Endothelial cell of umbilical vein (primary cell): Measurements from ENCODE around the gene SMIM44. TPM values are rescaled to one million over a fixed set of nuclear protein-coding genes. Genes with fewer than 3 reads are reported as not detected.

Experiments
- BruUV-seq: library from RNA; stranded (reverse); fragments of 400-500 nt; replicated peaks from 2 replicates; lab custom pipeline; 2021; lab: Mats Ljungman, UMichigan
- CTCF ChIA-PET: fragments of 300-600, 350-600 bp; sonication (Branson Sonifier 250); formaldehyde crosslinking; loops from one replicate; lab custom pipeline; 2021; ENCODE audit warnings: antibody characterized with exemption, inconsistent platforms; lab: Charles Lee
- POLR2A ChIA-PET: fragments of 300-600, 350-600 bp; sonication (Branson Sonifier 250); formaldehyde crosslinking; loops from one replicate; lab custom pipeline; 2021; ENCODE audit warnings: antibody characterized with exemption, inconsistent platforms; lab: Charles Lee
- DNase-seq: peaks from one replicate; pipeline ENCODE4 v3.0.0-alpha.2; 2011; ENCODE audit warnings: low read depth, low spot score
- FAIRE-seq: peaks from 2 replicates; lab custom pipeline; 2011; peaks lifted over from hg19 to GRCh38; lab: Jason Lieb, UNC
- H2AFZ ChIP-seq: 2 replicates; pipeline ENCODE4 v1.6.0; 2012; ENCODE audit warnings: low read depth, low read length, control low read depth, inconsistent platforms
- H3K27ac ChIP-seq: 2 replicates; pipeline ENCODE4 v1.5.1; 2011; ENCODE audit warnings: low read depth, mild to moderate bottlenecking, control low read depth, low read length, moderate library complexity; ENCODE audit not compliant: insufficient read depth
- H3K27me3 ChIP-seq, 2 experiments: 2 replicates each; pipeline versions ENCODE4 v1.6.0 to v1.6.1; 2011; ENCODE audit warnings: low read length in 2 of 2, mixed read lengths in 1 of 2; ENCODE audit not compliant: control insufficient read depth in 2 of 2, insufficient read depth in 2 of 2
- H3K36me3 ChIP-seq, 2 experiments: 2 replicates in 1 of 2; 3 replicates in 1 of 2; pipeline ENCODE4 v1.5.1; 2011; ENCODE audit warnings: low read length in 2 of 2, mild to moderate bottlenecking in 1 of 2, moderate library complexity in 1 of 2; ENCODE audit not compliant: control insufficient read depth in 2 of 2, insufficient read depth in 2 of 2; ENCODE audit errors: extremely low read depth in 1 of 2
- H3K4me1 ChIP-seq: 3 replicates; pipeline ENCODE4 v1.5.1; 2011; ENCODE audit warnings: mild to moderate bottlenecking, low read length; ENCODE audit not compliant: control insufficient read depth, insufficient read depth; ENCODE audit errors: extremely low read depth
- H3K4me2 ChIP-seq: 2 replicates; pipeline ENCODE4 v1.6.1; 2011; ENCODE audit warnings: low read length, control low read depth, mixed read lengths; ENCODE audit not compliant: insufficient read depth
- H3K4me3 ChIP-seq, 3 experiments: fragments of 200-600 bp in 1 of 3; sonication (generic), shearing (Covaris generic) in 1 of 3; replicated peaks in 1 of 3; 2 replicates each; pipeline ENCODE4 v1.5.1; 2011 to 2016; ENCODE audit warnings: control low read depth in 3 of 3, low read length in 3 of 3, mild to moderate bottlenecking in 2 of 3, inconsistent platforms in 1 of 3, low read depth in 1 of 3, moderate library complexity in 1 of 3; ENCODE audit not compliant: insufficient read depth in 1 of 3
- H3K79me2 ChIP-seq: 2 replicates; pipeline ENCODE4 v1.6.0; 2012; ENCODE audit warnings: low read length, inconsistent platforms; ENCODE audit not compliant: control insufficient read depth, insufficient read depth
- H3K9ac ChIP-seq: replicated peaks from 2 replicates; pipeline ENCODE3; 2011; ENCODE audit warnings: low read length, control low read depth; ENCODE audit not compliant: insufficient read depth; ENCODE audit errors: extremely low read depth
- H3K9me1 ChIP-seq: replicated peaks from 3 replicates; pipeline ENCODE4 v1.6.0; 2011; ENCODE audit warnings: mild to moderate bottlenecking, low read length; ENCODE audit not compliant: control insufficient read depth, insufficient read depth; ENCODE audit errors: extremely low read depth
- H3K9me3 ChIP-seq: replicated peaks from 2 replicates; pipeline ENCODE4 v1.5.1; 2012; ENCODE audit warnings: low read length, inconsistent platforms; ENCODE audit not compliant: control insufficient read depth, insufficient read depth
- H4K20me1 ChIP-seq: replicated peaks from 2 replicates; pipeline ENCODE3; 2011; ENCODE audit warnings: mild to moderate bottlenecking, low read length; ENCODE audit not compliant: control insufficient read depth, insufficient read depth; ENCODE audit errors: extremely low read depth
- CTCF ChIP-seq, 2 donors: IDR thresholded peaks; 1 replicate in 1 of 2; 2 replicates in 1 of 2; pipeline ENCODE4 v1.5.1; 2011; ENCODE audit warnings: low read length in 2 of 2, mild to moderate bottlenecking in 2 of 2, moderate library complexity in 2 of 2, control low read depth in 1 of 2, inconsistent platforms in 1 of 2, low read depth in 1 of 2; ENCODE audit not compliant: insufficient read depth in 1 of 2; ENCODE audit errors: extremely low read depth in 1 of 2
- EZH2 ChIP-seq: IDR thresholded peaks from 2 replicates; pipeline ENCODE4 v1.6.1; 2012; ENCODE audit warnings: borderline replicate concordance, low read depth, mild to moderate bottlenecking, moderate library complexity, low read length, inconsistent platforms; ENCODE audit not compliant: severe bottlenecking
- FOS ChIP-seq: IDR thresholded peaks from 2 replicates; pipeline ENCODE4 v1.6.1; 2011; ENCODE audit warnings: mild to moderate bottlenecking, low read length, moderate library complexity, borderline replicate concordance; ENCODE audit not compliant: insufficient read depth
- GATA2 ChIP-seq: IDR thresholded peaks from 2 replicates; pipeline ENCODE4 v1.7.0; 2011; ENCODE audit warnings: low read depth, mild to moderate bottlenecking, moderate library complexity, mixed read lengths, low read length; ENCODE audit not compliant: insufficient read length, insufficient read depth
- JUN ChIP-seq: IDR thresholded peaks from 2 replicates; pipeline ENCODE4 v1.6.1; 2011; ENCODE audit warnings: borderline replicate concordance, low read depth; ENCODE audit not compliant: insufficient read length, insufficient read depth
- MAX ChIP-seq: IDR thresholded peaks from 2 replicates; pipeline ENCODE4 v1.6.1; 2011; ENCODE audit not compliant: insufficient read depth, insufficient read length
- MYC ChIP-seq: IDR thresholded peaks from one replicate; pipeline ENCODE4 v1.6.1; 2011; ENCODE audit warnings: mild to moderate bottlenecking, low read depth, low read length
- POLR2A ChIP-seq: IDR thresholded peaks from 2 replicates; pipeline ENCODE4 v1.6.1; 2012; ENCODE audit warnings: low read depth, mild to moderate bottlenecking, control low read depth, low read length
- POLR2AphosphoS5 ChIP-seq: IDR thresholded peaks from 2 replicates; pipeline ENCODE4 v1.6.1; 2012; ENCODE audit warnings: low read depth, mild to moderate bottlenecking, control low read depth, low read length, moderate library complexity; ENCODE audit not compliant: insufficient read depth
- dilution Hi-C: fragments of 300-500 bp; cut with MboI; formaldehyde crosslinking; loops from one replicate; pipeline ENCODE4 v1.15.0; 2019; ENCODE audit warnings: low sequenced_read_pairs; ENCODE audit not compliant: extremely low pct_ligation_motif_present
- intact Hi-C: fragments of 100-400 bp; cut with micrococcal nuclease; formaldehyde crosslinking; loops from one replicate; pipeline ENCODE4 v1.10.0; 2022
- polyA plus RNA-seq, 4 experiments: library from polyadenylated mRNA; depleted of rRNA in 3 of 4; stranded (reverse) in 3 of 4; unstranded in 1 of 4; fragments of >200 nt; gene quantifications; 2 replicates each; pipeline versions ENCODE4 v1.2.1 to v1.2.3, GENCODE V29; 2011 to 2012; ENCODE audit warnings: missing spikeins in 1 of 4
- total RNA-seq: library from RNA; stranded (reverse); gene quantifications from 2 replicates; pipeline ENCODE4 v1.2.3, GENCODE V29; 2021

Gene SMIM44
- total and polyA plus RNA-seq, 2 donors (not counting 3 experiments of a cell fraction or from before 2014, with no cell fraction given): not detected

GRCh38 chr19:3493651-3494050 lies 10.4 kb upstream of the SMIM44 start:
- Histone ChIP-seq H3K9me3 (no peaks in the 10 kb centered on the region), H3K27me3 (no peaks in the 10 kb centered on the region), H3K9ac (no peak overlapping the region), H2AFZ (no peak overlapping the region), H3K4me2 (no peak overlapping the region), H3K9me1 (no peaks in the 10 kb centered on the region), H3K27ac (no peak overlapping the region), H3K79me2 (peaks cover 13% of the 10 kb centered on the region), H3K36me3 (peaks cover 0 to 18% of the 10 kb centered on the region in 2 experiments), H3K4me1 (no peaks in the 10 kb centered on the region), H4K20me1 (no peaks in the 10 kb centered on the region), H3K4me3 (no peak overlapping the region)
- POLR2A ChIA-PET: no interaction called here
- DNase-seq: no peak
- BruUV-seq: no TSS peak
- dilution Hi-C loops: no loop called here
- intact Hi-C loops: no loop called here
- CTCF ChIA-PET: interaction anchor here (3.3 kb wide), 1 partner anchor 9 kb away, joined by 20 read pairs; the partner anchor contains the start of gene SMIM44
- FAIRE-seq: no peak
- TF ChIP-seq JUN (no peak), GATA2 (no peak), POLR2A (no peak)

GRCh38 chr19:3492919-3493318 lies 9.7 kb upstream of the SMIM44 start:
- H3K79me2 ChIP-seq: peaks cover 9% of the 10 kb centered on the region
- H3K4me2 ChIP-seq: no peak overlapping the region
- no peaks in the 10 kb centered on the region for H3K9me1 ChIP-seq
- ChIA-PET CTCF (interaction anchor here (1.1 to 3.3 kb wide), 2 partner anchors 8 to 10 kb away, joined by 3 to 20 read pairs; partner anchors contain the start of gene SMIM44), POLR2A (no interaction called here)
- H4K20me1 ChIP-seq: no peaks in the 10 kb centered on the region
- peaks cover 0 to 18% of the 10 kb centered on the region in 2 experiments for H3K36me3 ChIP-seq
- no peak for DNase-seq
- no peak for FAIRE-seq
- no peaks in the 10 kb centered on the region for H3K9me3 ChIP-seq
- H3K4me3 ChIP-seq: no peak overlapping the region
- dilution Hi-C loops (no loop called here), intact Hi-C loops (no loop called here)
- no peaks in the 10 kb centered on the region for H3K27me3 ChIP-seq
- no peak overlapping the region for H3K27ac ChIP-seq
- H2AFZ ChIP-seq: no peak overlapping the region
- H3K4me1 ChIP-seq: no peaks in the 10 kb centered on the region
- BruUV-seq: no TSS peak
- no peak overlapping the region for H3K9ac ChIP-seq
- no peak for TF ChIP-seq FOS
- TF ChIP-seq MYC: no peak
- TF ChIP-seq MAX: no peak
- TF ChIP-seq POLR2A: no peak
- TF ChIP-seq GATA2: no peak
- no peak for TF ChIP-seq CTCF (IDR thresholded peaks at IDR 0.05; ENCODE audit: extremely low read depth in 1 of 2, insufficient read depth in 1 of 2, low read depth in 1 of 2, low read length in 2 of 2)
- TF ChIP-seq JUN: no peak
- no peak for TF ChIP-seq EZH2
- no peak for TF ChIP-seq POLR2AphosphoS5
